ENCODE measurements around the gene CFAP68.
"Not testable (repeated sequence)": the region's sequence is repeated elsewhere in the genome, so short reads cannot be mapped to it uniquely, and the experiment has no call there.

CFAP68 gene

GRCh38 chr11:111917788-111918187 lies 38.4 kb downstream of the CFAP68 start:
- no peak for DNase-seq (ENCODE audit: low read depth, low spot score)

GRCh38 chr11:111918390-111919256 lies 39.3 kb downstream of the CFAP68 start, which contains the start of gene C11orf52:
Gene C11orf52, plus strand, starts transcription at chr11:111918913. Its CDS starts 60 bp downstream, at chr11:111918973.
- DNase-seq (ENCODE audit: low read depth, low spot score): no peak

- DNase-seq (ENCODE audit: low read depth, low spot score): no peak
Measured at GRCh38 chr11:111920908-111921307, 41.6 kb downstream of the CFAP68 start.

GRCh38 chr11:111921541-111922230 lies 42.3 kb downstream of the CFAP68 start:
- DNase-seq (ENCODE audit: low read depth, low spot score): no peak

GRCh38 chr11:111922803-111923202 lies 43.5 kb downstream of the CFAP68 start:
- no peak for DNase-seq (ENCODE audit: low read depth, low spot score)

- no peak for DNase-seq (ENCODE audit: low read depth, low spot score)
Measured at GRCh38 chr11:111923351-111923788, 44.0 kb downstream of the CFAP68 start.

- no peak for DNase-seq (ENCODE audit: low read depth, low spot score)
Measured at GRCh38 chr11:111923951-111924350, 44.6 kb downstream of the CFAP68 start.

- no peak for DNase-seq (ENCODE audit: low read depth, low spot score)
Measured at GRCh38 chr11:111925953-111926352, 46.6 kb downstream of the CFAP68 start.

- peak; percentile 88 for DNase-seq (ENCODE audit: low read depth, low spot score)
Measured at GRCh38 chr11:111926505-111927391, 47.4 kb downstream of the CFAP68 start.

- DNase-seq (ENCODE audit: low read depth, low spot score): no peak
Measured at GRCh38 chr11:111930472-111930871, 51.1 kb downstream of the CFAP68 start.

GRCh38 chr11:111932611-111932950 lies 53.2 kb downstream of the CFAP68 start:
- DNase-seq (ENCODE audit: low read depth, low spot score): no peak

- DNase-seq (ENCODE audit: low read depth, low spot score): not testable (repeated sequence)
Measured at GRCh38 chr11:111933176-111933575, 53.8 kb downstream of the CFAP68 start.

- no peak for DNase-seq (ENCODE audit: low read depth, low spot score)
Measured at GRCh38 chr11:111933872-111934271, 54.5 kb downstream of the CFAP68 start.

GRCh38 chr11:111934306-111934705 lies 55.0 kb downstream of the CFAP68 start:
- DNase-seq (ENCODE audit: low read depth, low spot score): no peak

Measured in smooth muscle cell of the brain vasculature (primary cell).